WTC11 (cell line): ENCODE results near the gene TSNAXIP1. TPM values are rescaled to one million over a fixed set of nuclear protein-coding genes. Genes with fewer than 3 reads are reported as not detected.
A peak's percentile ranks its signal among the peaks of the same experiment; 100 is the strongest.

Experiments
- CDX4 ChIP-seq: fragments of 250-450 bp; sonication (Bioruptor Pico); IDR thresholded peaks from 2 replicates; pipeline ENCODE4 v1.9.0; 2021; ENCODE audit warnings: moderate library complexity, mild to moderate bottlenecking, inconsistent platforms, borderline replicate concordance
- E2F1 ChIP-seq: sonication (generic); formaldehyde crosslinking; IDR thresholded peaks from 2 replicates; pipeline ENCODE4 v1.8.0; 2022; ENCODE audit warnings: mild to moderate bottlenecking, missing genetic modification reagents
- GABPB1 ChIP-seq: sonication (generic); formaldehyde crosslinking; IDR thresholded peaks from 2 replicates; pipeline ENCODE4 v1.8.1; 2023; ENCODE audit warnings: mild to moderate bottlenecking, missing genetic modification reagents
- HMGA2 ChIP-seq: fragments of 250-450 bp; sonication (Bioruptor Pico); IDR thresholded peaks from 2 replicates; pipeline ENCODE4 v1.4.0; 2021; ENCODE audit warnings: mild to moderate bottlenecking, moderate library complexity
- HMGXB4 ChIP-seq: sonication (generic); formaldehyde crosslinking; IDR thresholded peaks from 2 replicates; pipeline ENCODE4 v1.8.1; 2023; ENCODE audit warnings: mild to moderate bottlenecking, moderate library complexity, missing genetic modification reagents
- JAZF1 ChIP-seq: fragments of 250-450 bp; sonication (Bioruptor Pico); IDR thresholded peaks from 2 replicates; pipeline ENCODE4 v1.9.0; 2021; ENCODE audit warnings: moderate library complexity, mild to moderate bottlenecking, inconsistent platforms
- NFE2L1 ChIP-seq: sonication (generic); formaldehyde crosslinking; IDR thresholded peaks from 2 replicates; pipeline ENCODE4 v1.8.1; 2023; ENCODE audit warnings: missing genetic modification reagents
- NR1H2 ChIP-seq: sonication (generic); formaldehyde crosslinking; IDR thresholded peaks from 2 replicates; pipeline ENCODE4 v1.9.0; 2021; ENCODE audit warnings: mild to moderate bottlenecking, moderate library complexity, missing genetic modification reagents
- OVOL2 ChIP-seq: fragments of 250-450 bp; sonication (Bioruptor Pico); IDR thresholded peaks from 2 replicates; pipeline ENCODE4 v1.9.0; 2021; ENCODE audit warnings: mild to moderate bottlenecking, borderline replicate concordance
- PRDM15 ChIP-seq: sonication (generic); formaldehyde crosslinking; IDR thresholded peaks from 2 replicates; pipeline ENCODE4 v1.8.0; 2022; ENCODE audit warnings: missing genetic modification reagents
- SMAD4 ChIP-seq: sonication (generic); formaldehyde crosslinking; IDR thresholded peaks from 2 replicates; pipeline ENCODE4 v1.8.0; 2022; ENCODE audit warnings: mild to moderate bottlenecking, missing genetic modification reagents
- TP53 ChIP-seq: sonication (generic); formaldehyde crosslinking; IDR thresholded peaks from 2 replicates; pipeline ENCODE4 v1.8.1; 2023; ENCODE audit warnings: mild to moderate bottlenecking, missing genetic modification reagents
- USF1 ChIP-seq: sonication (generic); formaldehyde crosslinking; IDR thresholded peaks from 2 replicates; pipeline ENCODE4 v1.8.0; 2022; ENCODE audit warnings: mild to moderate bottlenecking, missing genetic modification reagents
- USF2 ChIP-seq: sonication (generic); formaldehyde crosslinking; IDR thresholded peaks from 2 replicates; pipeline ENCODE4 v1.8.1; 2023; ENCODE audit warnings: mild to moderate bottlenecking, missing genetic modification reagents, moderate library complexity
- ZNF396 ChIP-seq: fragments of 250-450 bp; sonication (Bioruptor Pico); IDR thresholded peaks from 2 replicates; pipeline ENCODE4 v1.8.0; 2021; ENCODE audit warnings: mild to moderate bottlenecking, moderate library complexity, borderline replicate concordance
- ZNF671 ChIP-seq: fragments of 250-450 bp; sonication (Bioruptor Pico); IDR thresholded peaks from 2 replicates; pipeline ENCODE4 v1.8.0; 2021; ENCODE audit warnings: mild to moderate bottlenecking
- ZSCAN18 ChIP-seq: fragments of 250-450 bp; sonication (Bioruptor Pico); IDR thresholded peaks from 2 replicates; pipeline ENCODE4 v2.1.2; 2022; ENCODE audit warnings: mild to moderate bottlenecking, moderate library complexity
- total RNA-seq: library from RNA; stranded (reverse); gene quantifications from 3 replicates; pipeline ENCODE4 v1.2.3, GENCODE V29; 2021

The TSNAXIP1 gene
- total RNA-seq, 1 experiment from 2014 or later = 0.48 TPM

GRCh38 chr16:67806428-67807147 lies at the start of gene TSNAXIP1, which contains the start of gene RANBP10 (continued):
- no peak for TF ChIP-seq E2F1 (CRISPR knock-in tag)
- no peak for TF ChIP-seq ZSCAN18 (CRISPR knock-in tag)
- no peak for TF ChIP-seq SMAD4 (CRISPR knock-in tag)
- TF ChIP-seq HMGXB4 (CRISPR knock-in tag) = peak; percentile 74; the same call in 1 of the 2 replicates
- TF ChIP-seq ZNF671 (CRISPR knock-in tag) = no peak
- no peak for TF ChIP-seq OVOL2 (CRISPR knock-in tag)
- no peak for TF ChIP-seq ZNF396
- no peak for TF ChIP-seq NR1H2 (CRISPR knock-in tag)
- no peak for TF ChIP-seq USF1 (CRISPR knock-in tag)
- no peak for TF ChIP-seq NFE2L1 (CRISPR knock-in tag)
- TF ChIP-seq USF2 = peak; percentile 36; the same call in 1 of the 2 replicates
- TF ChIP-seq TP53 (CRISPR knock-in tag) = no peak
- no peak for TF ChIP-seq HMGA2 (CRISPR knock-in tag)
- no peak for TF ChIP-seq PRDM15 (CRISPR knock-in tag)
- TF ChIP-seq CDX4 (CRISPR knock-in tag) = no peak
- TF ChIP-seq GABPB1 = peak; percentile 18; the same call in 1 of the 2 replicates
- TF ChIP-seq JAZF1 = no peak
- TF ChIP-seq, all 79 proteins: peak for 9
